Muscle of leg (tissue), 11 donors: ENCODE data around the gene NFIB. TPM values are rescaled to one million over a fixed set of nuclear protein-coding genes. Genes with fewer than 3 reads are reported as not detected.

Experiments used
- DNase-seq: peaks from one replicate; pipeline ENCODE4 v3.0.0; 2013
- H3K27ac ChIP-seq: one replicate; pipeline ENCODE4 v1.5.1; 2013; ENCODE audit warnings: mild to moderate bottlenecking, low read length, control low read depth
- H3K27me3 ChIP-seq: one replicate; pipeline ENCODE4 v1.6.1; 2013; ENCODE audit warnings: low read length; ENCODE audit not compliant: control insufficient read depth, insufficient read depth
- H3K36me3 ChIP-seq: one replicate; pipeline ENCODE4 v1.6.1; 2013; ENCODE audit warnings: low read length; ENCODE audit not compliant: control insufficient read depth, insufficient read depth
- H3K4me1 ChIP-seq: one replicate; pipeline ENCODE4 v1.6.1; 2013; ENCODE audit warnings: low read length; ENCODE audit not compliant: control insufficient read depth, insufficient read depth
- H3K4me3 ChIP-seq: one replicate; pipeline ENCODE4 v1.5.1; 2013; ENCODE audit warnings: low read length, control low read depth
- H3K9me3 ChIP-seq: replicated peaks from 2 replicates; pipeline ENCODE4 v1.6.1; 2013; ENCODE audit warnings: low read depth, low read length; ENCODE audit not compliant: control insufficient read depth
- WGBS: methylation state at CpG from one replicate; pipeline ENCODE4 v1.1.5; 2013; ENCODE audit warnings: missing lambda C conversion rate; ENCODE audit not compliant: insufficient coverage; 5-methylcytosine and 5-hydroxymethylcytosine counted together
- polyA plus RNA-seq, 8 donors: library from polyadenylated mRNA; unstranded; fragments of 120-200 nt; gene quantifications; one replicate each; pipeline versions ENCODE4 v1.2.1 to v1.2.3, GENCODE V29; 2013; ENCODE audit warnings: inconsistent platforms in 1 of 8, low replicate concordance in 1 of 8; ENCODE audit not compliant: insufficient read length in 8 of 8, insufficient read depth in 1 of 8
- total RNA-seq: library from RNA; stranded (reverse); fragments of 120-200 nt; gene quantifications from one replicate; pipeline ENCODE4 v1.2.4, GENCODE V29; 2013

Gene NFIB
- total and polyA plus RNA-seq, 9 donors: 63.7 to 119 (median 85.8) TPM

- H3K9me3 ChIP-seq: no peaks in the 10 kb centered on the region
- no peak overlapping the region for H3K4me3 ChIP-seq
- peaks cover 5% of the 10 kb centered on the region for H3K4me1 ChIP-seq
- H3K36me3 ChIP-seq: no peaks in the 10 kb centered on the region
- H3K27ac ChIP-seq: peak overlapping the region; percentile 23
- WGBS: no CpG with 5 or more reads among the region's 1 CpG
- DNase-seq: no peak
- no peaks in the 10 kb centered on the region for H3K27me3 ChIP-seq
Observed at GRCh38 chr9:14192556-14192955, 121.4 kb downstream of the NFIB start.

- H3K4me3 ChIP-seq: no peak overlapping the region
- no peak overlapping the region for H3K27ac ChIP-seq
- WGBS: 40% methylated on average over 1 of the region's 1 CpG
- no peaks in the 10 kb centered on the region for H3K27me3 ChIP-seq
- H3K9me3 ChIP-seq: no peaks in the 10 kb centered on the region
- no peak for DNase-seq
- no peaks in the 10 kb centered on the region for H3K36me3 ChIP-seq
- H3K4me1 ChIP-seq: peaks cover 4% of the 10 kb centered on the region
Observed at GRCh38 chr9:14191512-14191911, 122.4 kb downstream of the NFIB start.

GRCh38 chr9:14190240-14190639 lies 123.7 kb downstream of the NFIB start:
- DNase-seq: no peak
- no peak overlapping the region for H3K27ac ChIP-seq
- no peaks in the 10 kb centered on the region for H3K27me3 ChIP-seq
- no peak overlapping the region for H3K4me3 ChIP-seq
- H3K36me3 ChIP-seq: no peaks in the 10 kb centered on the region
- H3K9me3 ChIP-seq: no peaks in the 10 kb centered on the region
- peaks cover 4% of the 10 kb centered on the region for H3K4me1 ChIP-seq
- no CpG with 5 or more reads among the region's 1 CpG for WGBS

- peaks cover 4% of the 10 kb centered on the region for H3K4me1 ChIP-seq
- H3K27ac ChIP-seq: no peak overlapping the region
- no peaks in the 10 kb centered on the region for H3K9me3 ChIP-seq
- no peak for DNase-seq
- no peaks in the 10 kb centered on the region for H3K27me3 ChIP-seq
- H3K4me3 ChIP-seq: no peak overlapping the region
- H3K36me3 ChIP-seq: no peaks in the 10 kb centered on the region
- no CpG with 5 or more reads among the region's 1 CpG for WGBS
Observed at GRCh38 chr9:14189578-14189977, 124.4 kb downstream of the NFIB start.

- no peak for DNase-seq
- Histone ChIP-seq H3K27ac (peak overlapping the region; percentile 70), H3K36me3 (no peaks in the 10 kb centered on the region), H3K27me3 (no peaks in the 10 kb centered on the region), H3K4me3 (no peak overlapping the region), H3K4me1 (peaks cover 4% of the 10 kb centered on the region), H3K9me3 (no peaks in the 10 kb centered on the region)
- no CpG with 5 or more reads among the region's 4 CpGs for WGBS
Observed at GRCh38 chr9:14189146-14189545, 124.8 kb downstream of the NFIB start.

GRCh38 chr9:14188538-14188937 lies 125.4 kb downstream of the NFIB start:
- Histone ChIP-seq H3K27ac (peak overlapping the region; percentile 70), H3K4me1 (peaks cover 4% of the 10 kb centered on the region), H3K4me3 (no peak overlapping the region), H3K27me3 (no peaks in the 10 kb centered on the region), H3K36me3 (no peaks in the 10 kb centered on the region), H3K9me3 (no peaks in the 10 kb centered on the region)
- no CpG with 5 or more reads among the region's 3 CpGs for WGBS
- DNase-seq: peak; percentile 70

- Histone ChIP-seq H3K27ac (peak overlapping the region; percentile 70), H3K36me3 (no peaks in the 10 kb centered on the region), H3K4me3 (no peak overlapping the region), H3K27me3 (no peaks in the 10 kb centered on the region), H3K4me1 (peaks cover 6% of the 10 kb centered on the region), H3K9me3 (no peaks in the 10 kb centered on the region)
- no CpG with 5 or more reads among the region's 2 CpGs for WGBS
- DNase-seq: no peak
Observed at GRCh38 chr9:14188011-14188410, 125.9 kb downstream of the NFIB start.

GRCh38 chr9:14186096-14186495 lies 127.8 kb downstream of the NFIB start:
- Histone ChIP-seq H3K4me3 (no peak overlapping the region), H3K9me3 (no peaks in the 10 kb centered on the region), H3K27ac (peak overlapping the region; percentile 4), H3K27me3 (no peaks in the 10 kb centered on the region), H3K36me3 (no peaks in the 10 kb centered on the region), H3K4me1 (peaks cover 6% of the 10 kb centered on the region)
- DNase-seq: no peak
- no CpG with 5 or more reads among the region's 1 CpG for WGBS

GRCh38 chr9:14185016-14185415 lies 128.9 kb downstream of the NFIB start:
- DNase-seq: no peak
- 70% methylated on average over 2 of the region's 2 CpGs for WGBS

GRCh38 chr9:14183001-14183400 lies 130.9 kb downstream of the NFIB start:
- Histone ChIP-seq H3K27ac (no peak overlapping the region), H3K27me3 (no peaks in the 10 kb centered on the region), H3K9me3 (no peaks in the 10 kb centered on the region), H3K4me3 (no peak overlapping the region), H3K36me3 (peaks cover 2% of the 10 kb centered on the region), H3K4me1 (peaks cover 8% of the 10 kb centered on the region)
- WGBS: no CpG with 5 or more reads among the region's 1 CpG
- DNase-seq: no peak

More at GRCh38 chr9:14185016-14185415, 128.9 kb downstream of the NFIB start:
- Histone ChIP-seq H3K4me3 (no peak overlapping the region), H3K27me3 (no peaks in the 10 kb centered on the region), H3K36me3 (no peaks in the 10 kb centered on the region), H3K4me1 (peaks cover 8% of the 10 kb centered on the region), H3K9me3 (no peaks in the 10 kb centered on the region), H3K27ac (no peak overlapping the region)

GRCh38 chr9:14180960-14181537 lies 132.9 kb downstream of the NFIB start:
- Histone ChIP-seq H3K27ac (peak overlapping the region; percentile 86), H3K9me3 (no peaks in the 10 kb centered on the region), H3K36me3 (peaks cover 2% of the 10 kb centered on the region), H3K27me3 (no peaks in the 10 kb centered on the region), H3K4me3 (no peak overlapping the region), H3K4me1 (peaks cover 8% of the 10 kb centered on the region)
- peak; percentile 78 for DNase-seq
- WGBS: 17% methylated on average over 1 of the region's 3 CpGs
